Globus pallidus (tissue), 1 donor: Measurements from ENCODE around the gene SNCG.
"Not testable (repeated sequence)": the region's sequence is repeated elsewhere in the genome, so short reads cannot be mapped to it uniquely, and the experiment has no call there.

ENCODE experiments used
- DNase-seq: peaks from one replicate; pipeline ENCODE4 v3.0.0-alpha.2; 2015; ENCODE audit warnings: low spot score

The SNCG gene

DNA sequence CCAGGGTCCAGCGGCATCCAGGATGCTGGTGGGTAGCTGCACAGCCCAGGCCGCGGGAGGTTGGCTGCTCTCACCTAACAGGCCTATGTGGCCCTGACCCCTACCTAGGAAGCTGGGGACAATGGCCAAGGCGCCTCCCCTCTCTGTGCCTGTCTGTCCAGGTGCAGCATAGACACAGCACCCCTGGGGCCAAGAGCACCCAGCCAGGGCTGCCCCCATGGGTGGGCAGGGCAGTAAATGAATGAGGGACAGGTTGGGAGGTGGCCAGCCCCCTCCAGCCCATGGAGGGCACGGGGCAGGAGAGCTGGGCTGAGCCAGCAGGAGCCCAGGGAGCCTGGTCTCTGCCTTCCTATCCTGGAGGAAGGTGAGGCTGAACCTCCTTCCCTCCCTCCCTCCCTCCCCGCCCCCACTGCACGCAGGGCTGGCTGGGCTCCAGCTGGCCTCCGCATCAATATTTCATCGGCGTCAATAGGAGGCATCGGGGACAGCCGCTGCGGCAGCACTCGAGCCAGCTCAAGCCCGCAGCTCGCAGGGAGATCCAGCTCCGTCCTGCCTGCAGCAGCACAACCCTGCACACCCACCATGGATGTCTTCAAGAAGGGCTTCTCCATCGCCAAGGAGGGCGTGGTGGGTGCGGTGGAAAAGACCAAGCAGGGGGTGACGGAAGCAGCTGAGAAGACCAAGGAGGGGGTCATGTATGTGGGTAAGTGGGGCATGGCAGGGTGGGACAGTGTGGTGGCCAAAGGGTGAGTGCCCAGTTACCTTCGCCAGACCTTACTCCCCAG lies at the start of gene SNCG:
SNCG (plus strand) TSS at position 484 of the 785 bp plus-strand sequence; CDS start at position 583, 99 bp downstream.
- DNase-seq, result no peak

DNA sequence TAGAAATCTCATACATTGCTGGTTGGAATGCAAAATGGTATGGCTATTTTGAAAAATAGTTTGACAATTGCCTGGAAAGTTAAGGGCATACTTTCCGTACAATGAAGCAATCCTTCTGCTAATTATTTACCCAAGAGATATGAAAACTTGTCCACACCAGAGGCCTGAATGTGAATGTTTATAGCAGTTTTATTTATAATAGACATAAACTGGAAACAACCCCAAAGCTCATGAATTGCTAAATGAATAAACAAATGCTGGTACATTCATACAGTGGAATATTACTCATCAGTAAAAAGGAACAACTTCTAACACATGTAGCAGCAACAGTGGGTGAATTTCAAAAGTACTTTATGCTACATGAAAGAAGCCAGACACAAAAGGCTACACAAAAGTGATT lies 43.7 kb upstream of the SNCG start:
- DNase-seq, result no peak

DNA sequence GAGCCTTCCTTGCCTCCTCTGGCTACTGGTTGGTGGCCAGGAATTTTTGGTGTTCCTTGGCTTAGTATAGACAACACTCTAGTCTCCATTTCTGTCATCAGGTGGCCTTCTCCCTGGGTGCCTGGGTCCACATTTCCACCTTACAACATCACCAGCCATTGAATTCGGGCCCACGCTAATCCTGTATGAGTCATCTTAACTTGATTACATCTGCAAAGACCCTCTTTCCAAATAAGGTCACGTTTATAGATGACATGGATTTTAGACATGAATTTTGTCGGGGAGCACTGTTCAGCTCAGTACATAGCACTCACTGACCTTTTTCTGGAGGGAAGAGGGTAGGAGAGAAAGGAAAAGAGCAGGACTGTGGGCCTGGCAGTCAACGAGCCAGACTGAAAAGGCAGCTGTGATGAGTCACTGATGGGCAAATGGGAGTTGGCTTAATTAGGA lies 40.4 kb upstream of the SNCG start:
- no peak for DNase-seq

DNA sequence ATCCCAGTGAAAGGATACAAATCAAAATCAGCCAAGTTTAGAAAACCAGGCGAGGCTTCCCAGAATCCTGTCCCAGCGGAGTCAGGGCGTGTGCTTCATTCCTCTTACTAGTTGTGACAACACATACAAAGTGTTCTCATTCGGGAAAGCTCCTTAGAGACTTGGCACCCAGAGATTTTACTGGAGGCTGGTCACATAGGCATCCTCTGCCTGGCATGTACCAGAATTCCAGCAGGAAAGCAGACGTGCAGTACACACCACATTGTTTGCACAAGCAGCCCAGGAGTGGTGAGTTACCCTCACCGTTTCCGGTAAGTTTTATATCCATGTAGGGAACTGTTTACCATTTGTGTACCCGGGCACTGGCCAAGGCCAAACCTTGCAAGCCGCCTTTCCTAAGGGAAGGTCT lies 35.8 kb upstream of the SNCG start:
- no peak for DNase-seq

DNA sequence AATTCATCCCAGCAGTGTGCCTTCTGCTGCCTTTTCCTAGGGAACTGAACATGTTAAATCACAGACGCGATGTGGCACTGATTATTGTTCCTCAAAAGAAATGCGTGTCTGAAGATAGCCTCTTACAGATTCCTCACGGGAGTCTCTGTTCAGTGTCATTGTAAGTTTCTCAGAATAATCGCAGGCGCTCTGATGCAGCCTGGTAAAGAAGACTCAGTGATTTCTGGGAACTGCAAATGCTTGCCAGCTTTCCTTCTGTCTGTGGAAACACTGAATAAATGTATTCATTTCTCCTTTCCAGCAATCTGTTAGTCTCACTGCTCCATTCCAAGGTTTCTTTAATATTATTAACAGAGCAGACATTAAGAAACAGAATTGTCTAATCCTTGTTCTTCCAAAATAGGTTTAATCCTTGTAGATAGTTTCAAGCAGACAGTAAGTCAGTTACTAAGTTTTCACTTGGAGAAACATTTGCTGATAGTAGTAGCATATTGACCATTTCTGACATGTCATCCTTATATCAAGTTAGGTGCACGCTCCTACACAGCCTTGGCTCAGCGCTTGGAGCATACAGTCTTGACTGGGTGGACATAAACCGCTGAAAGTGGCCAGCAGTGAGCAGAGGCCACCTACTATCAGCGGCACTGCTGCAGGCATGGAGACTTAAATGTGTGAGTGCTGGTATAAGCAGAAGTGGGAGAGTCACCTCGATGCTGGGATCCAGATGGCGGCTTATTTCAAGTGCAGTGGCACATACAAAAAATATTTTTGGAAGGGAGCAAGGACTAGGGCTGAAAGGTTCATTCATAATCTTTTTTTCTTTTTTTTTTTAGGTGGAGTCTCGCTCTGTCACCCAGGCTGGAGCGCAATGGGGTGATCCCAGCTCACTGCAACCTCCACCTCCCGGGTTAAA lies 28.7 kb upstream of the SNCG start:
- no peak for DNase-seq

DNA sequence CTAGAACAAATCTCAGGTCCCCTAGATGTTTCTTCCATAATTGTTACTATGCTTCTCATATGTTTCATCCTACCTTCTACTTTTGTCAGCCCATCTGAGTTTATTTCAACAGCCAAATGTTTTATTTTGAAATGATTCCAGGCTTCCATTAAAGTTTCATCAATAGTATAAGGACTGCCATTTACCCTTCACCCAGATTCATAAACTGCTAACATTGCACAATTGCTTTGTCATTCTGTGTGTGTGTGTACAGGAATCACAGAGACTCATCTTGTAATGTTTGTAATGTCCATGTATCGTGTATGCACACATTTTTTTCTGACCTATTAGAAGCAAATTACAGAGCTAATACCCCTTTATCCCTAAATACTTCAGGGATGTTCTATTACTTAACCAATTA lies 26.5 kb upstream of the SNCG start:
- no peak for DNase-seq

DNA sequence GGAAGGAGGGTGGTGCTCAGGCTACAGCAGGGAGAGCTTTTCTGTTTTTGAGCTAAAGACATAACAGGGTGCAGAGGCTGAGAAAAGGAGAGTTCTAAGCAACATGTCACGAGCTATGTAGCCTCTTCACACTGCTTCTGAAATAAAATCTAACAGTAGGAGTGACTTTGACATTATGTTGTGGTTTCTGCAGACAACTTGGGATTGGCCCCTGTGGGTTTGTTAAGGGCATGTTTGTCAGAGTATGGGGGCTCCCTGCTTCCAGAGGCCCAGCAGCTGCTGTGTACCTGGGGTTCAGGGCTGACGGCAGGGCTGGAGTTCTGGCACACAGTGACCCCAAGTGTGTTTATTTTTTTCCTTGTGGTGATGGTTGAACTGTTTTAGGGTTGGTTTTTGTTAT lies 25.7 kb upstream of the SNCG start:
- no peak for DNase-seq

DNA sequence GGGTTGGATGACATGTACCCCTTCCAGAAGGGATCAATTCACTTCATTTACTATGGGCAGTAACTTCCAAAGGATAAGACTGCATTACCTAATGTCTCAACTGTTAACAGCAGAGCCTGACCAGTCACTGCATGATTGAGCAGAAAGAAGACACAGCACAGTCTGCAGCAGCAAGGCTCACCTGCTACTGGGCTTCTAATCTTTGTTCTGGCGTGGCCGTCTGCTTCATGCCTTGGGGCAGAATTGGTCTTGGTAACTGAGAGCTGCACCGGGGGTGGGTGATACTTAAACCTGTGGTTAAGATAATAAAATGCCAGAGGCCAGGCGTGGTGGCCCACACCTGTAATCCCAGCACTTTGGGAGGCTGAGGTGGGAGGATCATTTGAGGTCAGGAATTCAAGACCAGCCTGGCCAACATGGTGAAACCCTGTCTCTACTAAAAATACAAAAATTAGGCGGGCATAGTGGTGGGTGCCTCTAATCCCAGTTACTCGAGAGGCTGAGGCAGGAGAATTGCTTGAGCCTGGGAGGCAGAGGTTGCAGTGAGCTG lies 24.2 kb upstream of the SNCG start:
- not testable (repeated sequence) for DNase-seq

DNA sequence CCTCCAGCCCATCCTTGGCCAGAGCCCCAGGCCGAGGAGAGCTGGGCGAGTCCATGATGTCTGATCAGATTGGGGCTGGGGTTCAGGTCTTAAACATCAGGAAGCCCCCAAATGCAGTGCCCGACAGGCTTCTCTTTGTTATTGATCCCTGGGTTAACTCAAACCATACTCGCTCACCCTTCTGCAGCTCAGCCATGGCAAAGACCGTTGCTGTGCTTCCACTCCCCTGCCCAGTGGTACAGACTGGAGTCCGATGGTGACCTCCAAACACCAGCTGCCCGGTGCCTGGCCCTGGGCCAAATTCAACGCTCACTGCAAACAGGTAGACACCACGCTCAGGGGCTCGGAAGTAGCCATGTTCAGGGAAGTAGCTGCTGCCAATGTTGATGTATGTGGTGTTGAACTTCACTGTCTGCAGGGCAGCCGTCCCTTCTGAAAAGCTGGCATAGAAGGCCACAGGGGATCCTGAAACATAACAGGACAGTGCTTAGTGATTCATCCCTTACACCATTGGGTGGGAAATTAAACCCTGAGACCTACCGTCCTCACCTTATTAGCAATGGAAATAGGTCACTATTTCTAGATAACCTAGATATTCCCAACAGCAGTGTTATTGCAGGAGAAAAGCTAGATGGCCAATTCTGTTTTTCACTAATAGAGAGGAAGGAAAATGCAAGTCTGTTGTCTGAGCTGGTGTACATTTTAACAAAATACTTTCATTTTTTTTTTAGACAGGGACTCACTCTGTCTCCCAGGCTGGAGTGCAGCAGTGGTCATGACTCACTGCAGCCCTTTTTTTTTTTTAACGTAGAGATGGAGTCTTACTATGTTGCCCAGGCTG lies 21.5 kb upstream of the SNCG start:
- DNase-seq, result no peak

DNA sequence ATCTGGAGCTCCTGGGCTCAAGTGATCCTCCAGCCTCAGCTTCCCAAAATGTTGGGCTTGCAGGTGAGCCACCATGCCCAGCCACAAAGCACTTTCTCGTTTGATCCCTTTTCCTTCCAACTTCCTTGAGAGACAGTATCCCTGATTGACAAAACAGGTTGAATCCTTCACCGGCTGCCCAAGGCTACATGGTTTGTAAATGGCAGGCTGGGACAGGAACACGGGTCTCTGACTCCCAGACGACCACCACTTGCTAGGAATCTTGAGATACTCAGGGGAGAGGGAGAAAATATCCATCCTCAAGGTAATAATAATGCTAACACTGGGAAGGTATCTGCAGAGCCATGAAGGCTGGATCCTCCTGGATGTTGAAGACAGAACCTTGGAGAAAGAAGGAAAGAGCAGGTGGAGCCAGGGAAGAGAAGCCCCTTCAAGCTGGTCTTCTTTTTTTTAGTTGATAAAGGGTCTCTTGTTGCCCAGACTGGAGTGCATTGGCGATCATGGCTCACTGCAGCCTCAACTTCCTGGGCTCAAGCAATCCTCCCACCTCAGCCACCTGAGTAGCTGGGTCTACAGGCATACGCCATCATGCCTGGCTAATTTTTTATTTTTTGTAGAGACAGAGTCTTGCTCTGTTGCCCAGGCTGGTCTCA lies 20.8 kb upstream of the SNCG start:
- DNase-seq, result no peak

DNA sequence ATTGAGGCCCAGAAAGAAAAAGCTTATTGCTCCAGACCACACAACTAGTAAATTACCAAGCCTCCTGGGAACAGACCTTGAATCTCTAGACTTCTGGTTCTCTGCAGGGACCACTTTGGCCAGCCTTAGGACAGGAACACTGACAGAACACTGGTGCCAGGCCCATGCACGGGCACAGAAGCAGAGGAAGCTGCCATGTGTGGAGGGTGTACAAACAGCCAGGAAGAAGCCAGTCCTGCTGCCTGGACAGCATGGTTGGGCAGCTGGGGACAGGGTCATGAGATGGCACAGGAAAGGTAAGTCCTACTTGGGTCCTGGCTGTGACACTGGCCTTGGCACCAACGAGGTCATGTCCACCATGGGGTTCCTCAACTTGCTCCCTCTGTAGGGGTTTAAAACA lies 20.1 kb upstream of the SNCG start:
- no peak for DNase-seq

DNA sequence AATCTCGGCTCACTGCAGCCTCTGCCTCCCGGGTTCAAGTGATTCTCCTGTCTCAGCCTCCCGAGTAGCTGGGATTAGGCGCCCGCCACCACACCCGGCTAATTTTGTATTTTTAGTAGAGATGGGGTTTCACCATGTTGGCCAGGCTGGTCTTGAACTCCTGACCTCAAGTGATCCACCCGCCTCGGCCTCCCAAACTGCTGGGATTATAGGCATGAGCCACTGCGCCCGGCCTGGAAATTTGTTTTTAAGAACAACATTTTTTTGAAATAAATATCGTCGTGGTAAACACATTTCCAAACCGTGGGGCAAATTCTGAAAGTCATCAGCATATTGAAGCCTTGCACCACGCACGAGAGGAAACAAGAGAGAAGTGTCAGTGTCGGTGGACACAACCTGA lies 18.3 kb upstream of the SNCG start:
- DNase-seq, result not testable (repeated sequence)

DNA sequence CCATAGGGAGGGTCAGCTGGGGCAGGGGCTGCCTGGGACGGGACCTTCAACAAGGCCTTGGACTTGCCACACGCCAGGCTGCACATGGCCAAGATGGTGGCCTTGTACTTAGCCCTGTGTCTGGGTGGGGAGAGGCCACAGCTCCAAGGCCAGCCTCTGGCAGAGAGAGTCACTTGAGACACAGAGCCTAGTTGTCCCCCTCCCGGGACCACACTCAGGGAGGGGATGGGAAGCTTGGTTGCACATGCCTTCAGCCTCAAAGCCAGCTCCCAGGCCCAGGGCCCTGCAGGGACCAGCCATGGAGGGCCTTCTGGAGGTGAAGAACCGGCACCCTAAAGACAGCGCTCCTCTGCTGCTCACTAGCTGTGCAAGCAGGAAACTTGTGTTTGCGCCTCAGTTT lies 17.7 kb upstream of the SNCG start:
- no peak for DNase-seq

DNA sequence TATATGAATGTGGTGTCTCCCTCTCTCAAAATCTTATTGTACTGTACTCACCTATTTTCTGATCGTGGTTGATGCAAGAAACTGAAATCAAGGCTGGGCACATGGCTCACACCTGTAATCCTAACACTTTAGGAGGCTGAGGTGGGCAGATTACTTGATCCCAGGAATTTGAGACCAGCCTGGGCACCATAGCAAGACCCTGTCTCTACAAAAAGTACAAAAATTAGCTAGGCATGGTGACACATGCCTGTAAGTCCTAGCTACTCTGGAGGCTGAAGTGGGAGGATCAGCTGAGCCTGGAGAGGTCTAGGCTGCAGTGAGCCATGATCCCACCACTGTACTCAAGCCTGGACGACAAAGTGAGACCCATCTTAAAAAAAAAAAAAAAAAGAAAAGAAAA lies 17.0 kb upstream of the SNCG start:
- no peak for DNase-seq

DNA sequence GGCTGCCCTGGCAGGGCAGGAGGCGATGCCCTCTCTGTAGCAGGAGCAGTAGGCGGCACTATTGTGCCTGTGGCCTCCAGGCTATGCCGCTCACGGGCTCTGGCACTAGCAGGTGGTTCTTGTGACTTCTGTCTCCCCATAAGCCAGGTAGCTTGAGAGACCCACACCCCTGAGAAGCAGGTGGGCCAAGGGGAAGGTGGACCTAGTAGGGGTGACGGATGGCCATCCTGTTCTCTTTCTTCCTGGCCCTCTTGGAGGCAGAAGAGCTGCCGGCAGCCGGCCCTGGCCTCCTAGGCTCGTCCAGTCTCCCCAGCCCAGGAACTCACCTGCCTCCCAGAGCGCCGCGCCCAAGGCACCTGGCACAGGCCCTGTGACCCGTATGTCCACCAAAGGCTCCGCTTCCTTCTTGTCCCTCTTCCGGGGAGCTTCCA lies 16.4 kb upstream of the SNCG start:
- DNase-seq, result no peak

DNA sequence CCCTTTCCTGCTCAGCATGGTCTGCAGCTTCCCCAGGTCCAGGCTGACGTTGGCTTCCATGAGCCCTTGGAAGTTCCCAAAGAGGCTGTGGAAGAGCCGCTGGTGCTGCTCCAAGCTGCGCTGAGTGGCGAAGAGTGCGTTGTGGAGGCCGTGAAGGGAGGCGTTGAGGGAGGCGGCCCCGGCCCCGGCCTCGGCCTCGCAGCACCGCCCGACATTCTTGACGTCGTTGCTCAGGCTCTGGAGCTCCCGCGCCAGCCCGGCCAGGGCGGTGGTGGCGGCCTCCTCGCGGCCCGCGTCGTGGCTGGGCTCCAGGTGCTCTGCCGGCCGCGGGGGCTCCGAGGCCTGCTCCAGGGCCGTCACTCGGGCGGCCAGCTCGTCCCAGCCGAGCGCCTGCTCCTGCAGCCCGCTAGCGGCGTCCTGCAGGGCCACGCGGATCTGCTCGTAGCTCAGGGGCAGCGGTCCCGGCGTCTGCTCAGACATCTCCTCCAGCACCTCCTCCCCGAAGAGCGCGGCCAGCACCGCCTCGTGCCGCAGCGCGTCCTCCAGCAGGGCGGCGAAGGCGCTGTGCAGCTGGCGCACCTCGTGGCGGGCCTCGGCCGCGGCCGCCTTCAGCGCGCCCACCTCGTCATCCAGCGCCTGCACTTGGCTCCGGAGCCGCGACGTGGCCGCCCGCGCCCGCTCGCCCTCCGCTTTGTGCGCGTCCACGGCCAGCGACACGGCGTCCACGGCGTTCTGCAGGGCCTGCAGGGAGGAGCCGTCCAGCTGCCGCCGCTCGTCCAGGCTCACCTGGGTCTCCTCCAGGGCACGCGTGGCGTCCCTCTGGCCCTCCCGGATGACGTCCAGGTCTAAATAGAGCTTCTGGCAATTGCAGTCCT lies 15.7 kb upstream of the SNCG start:
- no peak for DNase-seq

DNA sequence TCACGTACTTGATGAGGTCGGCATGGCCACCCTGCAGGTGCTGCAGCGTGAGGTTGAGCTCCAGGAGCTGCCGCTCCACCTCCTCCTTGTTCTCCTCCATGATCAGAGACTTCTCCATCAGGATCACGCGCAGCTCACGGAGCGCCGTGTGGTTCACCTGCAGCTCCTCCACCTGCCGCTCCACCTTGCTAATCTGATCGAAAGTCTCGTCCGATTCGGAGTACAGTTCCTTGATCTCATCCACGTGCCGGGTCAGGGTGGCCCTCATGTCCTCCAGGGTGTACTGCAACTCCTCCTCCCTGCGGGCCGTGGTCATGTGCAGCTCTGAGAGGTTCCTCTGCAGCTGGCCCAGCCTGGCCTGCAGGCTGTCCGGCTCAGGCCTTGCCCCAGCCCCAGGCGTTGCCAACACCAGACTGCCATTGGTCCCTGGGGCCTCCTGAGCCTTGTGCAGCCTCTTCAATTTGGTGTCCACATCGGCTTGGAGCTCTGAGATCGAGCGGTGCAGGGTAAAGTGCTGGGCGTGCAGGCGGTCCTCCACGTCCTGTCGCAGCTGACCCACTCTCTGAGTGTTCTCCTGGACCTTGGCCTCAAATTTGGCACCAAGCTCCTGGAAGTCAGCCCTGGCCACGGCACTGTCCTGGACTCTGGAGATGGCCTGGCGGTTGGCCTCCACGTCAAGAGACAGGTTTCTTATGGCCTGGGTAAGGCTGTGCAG lies 14.9 kb upstream of the SNCG start:
- no peak for DNase-seq

DNA sequence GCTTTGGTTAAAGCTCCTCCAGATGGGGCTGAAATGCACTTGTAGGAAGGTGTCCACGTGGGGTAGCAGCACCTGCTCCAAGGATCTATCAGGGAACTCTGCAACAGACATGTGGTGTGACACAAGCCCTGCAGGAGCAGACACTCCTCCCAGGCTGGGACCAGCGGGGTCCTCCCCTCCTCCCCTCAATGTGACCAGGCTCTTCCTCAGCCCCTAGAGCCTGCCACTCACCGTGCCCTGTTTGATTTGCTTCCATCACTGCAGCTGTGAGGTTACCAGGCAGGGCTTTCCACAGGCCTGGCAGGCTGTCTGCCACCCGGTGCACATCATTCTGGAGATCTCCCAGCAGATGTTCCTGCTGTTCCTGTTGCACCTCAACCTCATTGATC lies 14.4 kb upstream of the SNCG start:
- DNase-seq, result no peak

DNA sequence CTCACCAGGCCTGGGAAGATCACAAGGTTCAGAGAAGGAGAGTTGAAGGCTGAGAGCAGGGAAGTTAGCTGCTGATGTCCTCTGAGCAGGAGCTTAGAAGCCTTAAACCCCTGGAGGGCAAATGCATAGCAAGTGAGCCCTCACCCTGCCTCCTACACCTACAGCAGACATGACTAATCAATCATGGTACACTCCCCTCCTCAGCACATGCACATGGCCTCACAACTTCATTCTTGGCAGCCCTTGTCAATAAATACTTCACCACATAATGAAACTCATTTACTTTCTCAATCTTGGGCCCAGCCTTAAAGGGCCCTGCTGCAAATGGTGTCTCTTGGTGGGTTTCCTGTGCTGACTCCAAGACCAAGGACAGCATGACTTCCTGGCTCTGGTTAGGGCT lies 13.9 kb upstream of the SNCG start:
- no peak for DNase-seq

DNA sequence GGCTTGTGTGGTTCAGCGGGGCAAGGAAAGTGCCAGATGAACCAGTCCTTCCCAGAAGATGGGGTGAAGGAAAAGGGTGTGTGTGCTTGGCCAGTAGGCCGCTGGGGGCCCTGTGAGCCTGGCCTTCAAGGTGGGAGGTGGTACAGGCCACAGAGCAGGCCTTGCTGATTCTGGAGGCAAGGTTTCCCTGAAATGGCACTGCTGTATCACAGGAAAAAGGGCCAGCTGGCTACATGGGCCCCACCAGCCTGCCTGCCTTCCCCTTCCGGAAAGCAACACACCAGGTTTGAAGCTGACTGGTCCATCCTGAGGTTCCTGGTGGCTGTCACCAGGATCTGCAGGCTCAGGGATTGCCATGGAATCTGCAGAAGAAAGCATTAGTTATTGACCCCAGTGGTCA lies 13.5 kb upstream of the SNCG start:
- no peak for DNase-seq
